ENCODE data around the gene BABAM2.
A peak's percentile ranks its signal among the peaks of the same experiment; 100 is the strongest.
"Not testable (repeated sequence)": the region's sequence is repeated elsewhere in the genome, so short reads cannot be mapped to it uniquely, and the experiment has no call there.

BABAM2 gene

DNA sequence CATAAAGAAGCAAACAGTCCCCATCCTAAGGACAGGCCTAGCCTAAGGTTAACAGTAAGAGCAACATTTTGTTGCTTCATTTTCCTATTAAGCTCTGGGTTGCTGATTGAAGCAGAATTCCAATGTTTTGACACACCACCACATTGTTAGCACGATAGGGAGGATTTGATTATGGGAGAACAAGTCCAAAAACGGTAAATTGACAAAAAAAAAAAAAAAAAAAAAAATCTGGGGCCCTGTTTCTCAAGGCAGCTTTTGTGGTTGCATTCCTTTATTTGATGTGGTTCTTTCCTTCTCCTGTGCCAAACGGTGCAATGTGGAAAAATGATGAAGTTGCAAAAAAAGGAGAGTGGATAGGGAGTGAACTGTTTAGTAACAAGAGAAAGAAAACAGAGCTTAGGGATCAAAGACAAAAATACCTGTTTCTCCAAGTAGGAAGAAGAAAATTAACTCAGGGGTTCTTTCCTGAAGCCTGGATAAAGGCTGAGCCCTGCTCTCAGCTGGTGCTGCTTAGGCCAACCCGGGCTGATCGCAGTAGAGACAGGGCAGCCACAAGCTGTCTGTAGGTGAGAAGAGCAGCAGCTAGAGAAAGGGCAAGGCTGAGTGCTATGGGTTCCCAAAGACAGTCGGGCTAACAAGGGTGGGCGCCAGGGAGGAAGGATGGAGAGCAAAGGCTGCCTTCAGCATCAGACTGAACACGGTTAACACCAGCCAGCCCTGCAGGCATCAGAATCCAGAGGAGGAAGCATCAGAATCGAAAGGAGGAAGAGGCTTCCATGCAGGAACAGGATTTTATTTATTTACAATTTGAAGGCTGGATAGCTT lies 334.3 kb downstream of the BABAM2 start:
- DNase-seq: no peak

DNA sequence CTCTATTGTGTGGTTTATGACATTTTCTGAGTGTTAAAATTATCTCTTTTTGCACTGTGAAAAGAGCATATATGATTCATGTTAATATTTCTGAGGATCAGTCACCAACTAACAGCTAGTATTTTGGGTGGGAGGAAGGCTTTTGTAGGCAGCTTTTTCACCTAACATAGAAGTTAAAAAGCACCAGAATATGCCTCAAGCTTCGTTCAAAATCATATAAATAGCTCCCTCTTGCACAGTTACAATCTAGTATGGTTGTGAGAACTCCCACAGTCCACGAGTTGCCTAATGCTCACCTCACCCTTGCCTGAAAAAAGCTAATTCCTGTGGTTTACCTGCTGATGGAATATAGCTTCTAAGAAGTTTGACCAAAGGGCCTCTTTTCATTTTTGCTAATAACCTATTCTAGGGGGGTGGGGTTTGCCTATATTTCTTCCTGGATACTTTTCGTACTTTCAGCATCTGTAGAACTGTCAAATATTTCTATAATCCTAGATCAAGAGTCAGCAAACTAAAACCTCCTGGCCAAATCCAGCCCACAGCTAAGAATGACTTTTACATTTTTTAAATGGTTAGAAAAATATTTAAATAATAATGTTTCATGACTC lies 335.0 kb downstream of the BABAM2 start:
- no peak for DNase-seq

DNA sequence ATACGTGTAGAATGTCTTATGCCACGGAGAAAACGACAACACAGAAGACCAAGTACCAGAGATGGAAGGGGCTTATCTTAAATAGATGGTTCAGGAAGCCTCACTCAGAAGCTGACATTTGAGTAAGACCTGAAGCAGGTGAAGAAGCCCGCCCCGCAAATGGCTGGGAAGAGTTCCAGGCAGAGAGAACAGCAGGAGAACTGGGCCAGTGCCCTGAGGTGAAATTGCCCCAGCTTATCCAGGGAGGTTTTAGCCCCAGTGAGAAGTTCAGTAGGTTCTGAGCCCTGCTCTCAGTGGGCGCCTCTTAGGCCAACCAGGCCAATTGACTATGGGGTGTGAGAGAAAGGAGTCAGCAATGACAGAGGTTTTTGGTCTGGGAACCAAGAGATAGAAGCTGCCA lies 336.0 kb downstream of the BABAM2 start:
- no peak for DNase-seq

- DNase-seq: no peak
These were observed 337.0 kb downstream of the BABAM2 start for GRCh38 chr2:28227498-28227897.

DNA sequence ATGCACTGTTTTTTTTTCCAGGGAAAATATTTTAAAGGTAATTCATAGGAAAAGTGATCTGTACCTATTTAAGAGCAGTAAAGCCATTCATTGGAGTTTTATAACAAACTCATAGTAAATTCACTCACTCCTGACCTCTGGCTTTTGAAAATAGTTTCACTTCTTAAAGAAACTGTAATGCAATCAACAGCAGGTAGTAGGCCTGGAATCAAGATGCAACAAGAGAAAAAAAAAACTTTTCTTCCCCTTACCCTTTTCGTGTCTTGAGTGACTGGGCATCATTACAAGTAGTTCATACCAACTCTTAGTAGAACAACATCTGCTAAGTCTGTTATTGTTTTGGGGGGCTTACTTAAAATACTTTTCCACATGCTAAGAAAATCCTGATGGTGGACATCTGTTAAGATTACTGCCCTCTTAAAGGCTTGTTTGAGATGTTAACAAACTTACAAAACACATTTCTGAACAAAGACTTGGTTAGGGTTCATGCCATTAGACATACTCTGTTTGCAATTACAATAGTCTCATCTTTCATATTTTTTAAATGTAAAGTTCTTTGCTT lies 338.0 kb downstream of the BABAM2 start:
- DNase-seq: no peak

- no peak for DNase-seq
These were observed 340.6 kb downstream of the BABAM2 start for GRCh38 chr2:28231110-28231631.

DNA sequence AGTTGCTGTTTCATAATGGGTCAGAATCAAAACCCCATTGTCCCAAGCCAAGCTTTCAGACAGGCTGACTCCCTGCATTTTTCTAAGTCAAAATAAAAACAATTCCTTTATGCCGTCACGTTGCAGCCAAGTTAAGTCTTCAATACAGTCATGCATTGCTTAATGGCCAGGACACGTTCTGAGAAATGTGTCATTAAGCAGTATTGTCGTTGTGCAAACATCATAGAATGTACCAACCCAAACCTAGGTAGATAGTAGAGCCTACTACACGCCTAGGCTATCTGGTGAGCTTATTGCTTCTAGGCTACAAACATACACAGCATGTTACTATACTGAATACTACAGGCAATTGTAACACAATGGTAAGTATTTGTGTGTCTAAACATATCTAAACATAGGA lies 341.8 kb downstream of the BABAM2 start:
- no peak for DNase-seq

DNA sequence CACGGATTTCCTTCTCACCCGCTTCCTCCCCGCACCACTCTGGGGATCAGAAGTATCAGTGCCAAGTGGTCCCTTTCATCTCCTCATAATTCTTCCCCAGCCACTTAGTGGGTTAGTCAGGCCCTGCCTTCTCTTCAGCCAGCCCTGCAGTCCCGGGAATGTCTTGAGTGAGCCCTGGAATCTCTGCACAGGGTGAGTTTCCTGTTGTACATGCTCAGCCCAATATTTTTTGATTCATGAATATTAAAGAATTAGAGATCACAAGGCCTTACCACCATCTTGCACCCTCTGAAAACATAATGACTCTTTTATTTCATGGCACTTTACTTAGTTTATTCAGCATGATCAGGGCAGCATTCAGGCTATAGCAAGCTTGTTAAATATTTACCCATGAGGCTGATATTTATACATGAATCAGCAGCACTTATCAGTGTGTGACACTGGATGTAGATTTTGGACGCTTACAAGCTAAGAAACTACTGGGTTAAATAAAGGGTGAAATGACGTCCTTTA lies 342.7 kb downstream of the BABAM2 start:
- no peak for DNase-seq

- DNase-seq: no peak
These were observed 344.3 kb downstream of the BABAM2 start for GRCh38 chr2:28234807-28235206.

DNA sequence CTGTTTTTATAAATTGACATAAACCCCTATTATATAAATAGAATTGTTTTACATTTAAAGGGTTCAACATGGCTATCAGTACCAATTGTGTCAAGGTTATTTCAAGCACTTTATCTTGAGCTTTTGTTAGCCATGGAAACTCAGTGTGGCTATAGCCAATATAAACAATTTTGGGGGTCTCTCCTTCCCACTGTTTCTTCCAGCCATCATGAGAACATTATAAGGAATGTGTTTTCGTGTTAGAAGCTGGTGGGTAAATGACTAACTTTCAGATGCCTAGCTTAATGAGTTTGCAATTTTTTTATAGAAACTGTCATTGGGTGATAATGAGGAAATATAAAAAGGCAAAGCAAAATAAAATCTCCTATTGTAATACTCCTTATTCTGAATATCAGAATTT lies 348.7 kb downstream of the BABAM2 start:
- no peak for DNase-seq

DNA sequence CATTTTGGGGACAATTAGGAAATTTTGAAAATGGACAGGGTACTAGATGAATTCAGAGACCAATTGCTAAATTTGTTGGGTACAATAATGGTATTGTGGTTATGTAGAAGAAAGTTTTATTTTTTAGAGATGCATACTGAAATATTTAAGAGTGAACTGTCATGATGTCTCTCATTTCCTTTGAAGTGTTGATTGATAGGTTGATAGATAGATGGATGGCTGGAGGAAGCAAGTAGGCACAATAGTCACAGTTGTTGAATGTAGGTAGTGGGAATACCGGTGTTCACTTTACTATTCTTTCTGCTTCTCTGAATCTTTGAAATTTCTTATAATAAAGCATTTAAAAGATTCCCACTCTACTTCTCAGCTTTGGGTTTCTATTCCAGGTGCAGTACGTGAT lies 350.4 kb downstream of the BABAM2 start:
- DNase-seq: no peak

- DNase-seq: no peak
These were observed 356.8 kb downstream of the BABAM2 start for GRCh38 chr2:28247290-28247689.

GRCh38 chr2:28247734-28248133 lies 357.2 kb downstream of the BABAM2 start:
- no peak for DNase-seq

DNA sequence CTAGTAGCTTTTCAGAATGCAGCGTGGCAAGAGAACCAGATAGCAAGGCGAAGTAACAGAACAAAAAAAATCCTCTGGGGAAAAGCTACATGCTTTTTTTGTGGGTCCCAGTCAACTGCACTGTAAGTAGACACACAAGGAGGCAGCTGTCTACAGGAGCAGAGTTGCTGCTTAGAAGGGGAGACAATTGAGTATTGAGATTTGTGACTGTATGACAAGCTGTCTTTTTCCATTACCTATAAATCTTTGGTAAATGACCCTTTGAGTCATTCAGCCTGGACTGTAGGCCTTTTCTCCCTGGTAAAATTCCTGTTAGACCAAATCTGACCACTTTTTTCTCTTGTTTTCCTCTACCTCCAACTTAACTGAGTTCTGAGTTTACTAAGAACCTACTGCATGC lies 358.0 kb downstream of the BABAM2 start:
- DNase-seq: no peak

- no peak for DNase-seq
These were observed 359.5 kb downstream of the BABAM2 start for GRCh38 chr2:28250006-28250405.

DNA sequence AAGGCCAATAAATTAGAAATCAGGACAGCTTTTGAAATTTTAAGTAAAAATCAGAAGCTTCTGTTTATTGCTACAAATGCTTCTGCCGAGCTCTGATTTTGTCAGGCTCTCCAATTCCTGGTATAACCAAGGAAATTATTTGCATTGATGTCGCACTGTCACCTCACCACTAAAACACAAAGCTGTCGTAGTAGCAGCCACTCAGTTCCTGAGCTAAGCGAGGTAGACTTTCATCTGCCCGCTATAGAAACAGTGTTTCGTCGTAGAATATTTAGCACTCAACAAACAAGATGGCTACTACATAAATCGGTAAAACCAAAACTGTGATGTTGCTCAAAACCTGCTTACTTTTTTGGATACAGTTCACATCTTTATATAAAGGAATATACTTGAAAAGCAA lies 360.8 kb downstream of the BABAM2 start:
- DNase-seq: peak; percentile 48

DNA sequence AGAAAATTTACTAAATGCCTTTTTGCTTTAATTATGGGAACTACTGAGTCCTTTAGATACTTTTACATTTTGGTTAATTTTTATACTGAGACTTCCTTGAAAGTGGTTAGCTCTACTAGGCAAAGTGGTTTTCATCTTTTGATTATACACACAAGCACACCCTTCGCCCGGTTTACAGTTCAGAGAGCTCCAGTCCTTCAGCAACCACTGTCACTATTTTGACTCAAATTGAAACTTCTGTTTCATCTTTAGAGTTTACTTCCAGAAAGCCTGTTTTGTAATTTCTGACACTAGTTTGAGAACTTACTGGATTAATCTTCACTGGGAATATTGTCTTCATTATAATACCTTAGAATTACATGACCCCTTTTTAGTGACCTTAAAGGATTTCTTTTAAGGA lies 361.8 kb downstream of the BABAM2 start:
- peak; percentile 18 for DNase-seq

DNA sequence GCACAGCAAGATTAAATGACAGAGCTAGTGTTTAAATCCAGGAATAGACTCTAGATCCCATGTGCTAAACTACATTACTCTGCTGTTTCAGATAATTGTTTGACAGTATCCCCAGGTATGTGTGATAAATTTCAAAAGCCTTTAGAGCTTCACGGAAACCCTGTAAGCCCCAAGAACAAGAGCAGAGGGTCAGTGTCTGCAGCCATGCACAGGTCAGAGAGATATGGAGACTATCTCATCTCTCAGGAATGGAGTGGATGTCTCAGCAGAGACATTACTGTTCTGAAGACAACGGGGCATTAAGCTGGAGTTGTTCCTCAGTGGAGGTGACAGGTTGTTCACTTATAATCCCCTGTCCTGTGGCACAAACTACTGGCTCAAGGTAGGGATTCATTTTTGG lies 363.0 kb downstream of the BABAM2 start:
- DNase-seq: no peak

DNA sequence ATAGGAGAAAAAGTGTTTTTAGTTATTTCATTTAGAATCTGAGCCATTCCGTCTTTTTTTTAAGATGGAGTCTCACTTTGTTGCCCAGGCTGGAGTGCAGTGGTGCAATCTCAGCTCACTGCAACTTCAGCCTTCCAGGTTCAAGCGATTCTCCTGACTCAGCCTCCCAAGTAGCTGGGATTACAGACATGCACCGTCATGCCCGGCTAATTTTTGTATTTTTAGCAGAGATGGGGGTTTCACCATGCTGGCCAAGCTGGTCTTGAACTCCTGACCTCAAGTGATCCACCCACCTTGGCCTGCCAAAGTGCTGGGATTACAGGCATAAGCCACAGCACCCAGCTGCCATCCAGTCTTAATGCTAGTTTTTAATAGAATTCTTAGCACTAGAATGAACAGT lies 364.7 kb downstream of the BABAM2 start:
- not testable (repeated sequence) for DNase-seq

DNA sequence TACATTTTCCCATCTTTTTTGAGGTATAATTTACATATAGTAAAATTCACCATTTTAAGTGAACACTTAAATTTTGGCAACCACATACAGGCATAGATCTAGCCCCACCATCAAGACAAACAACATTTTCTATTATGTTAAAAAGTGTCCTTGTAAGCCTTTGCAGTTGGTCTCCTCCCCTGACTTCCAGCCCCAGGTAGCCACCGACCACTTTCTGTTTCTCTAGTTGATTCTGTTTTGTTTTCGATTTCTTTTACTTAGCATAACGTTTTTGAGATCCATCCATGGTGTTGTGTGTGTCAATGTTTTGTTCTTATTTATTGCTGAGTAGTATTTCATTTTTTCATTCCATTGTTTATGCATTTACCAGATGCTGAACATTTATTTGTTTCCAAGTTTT lies 366.7 kb downstream of the BABAM2 start:
- DNase-seq: no peak

DNA sequence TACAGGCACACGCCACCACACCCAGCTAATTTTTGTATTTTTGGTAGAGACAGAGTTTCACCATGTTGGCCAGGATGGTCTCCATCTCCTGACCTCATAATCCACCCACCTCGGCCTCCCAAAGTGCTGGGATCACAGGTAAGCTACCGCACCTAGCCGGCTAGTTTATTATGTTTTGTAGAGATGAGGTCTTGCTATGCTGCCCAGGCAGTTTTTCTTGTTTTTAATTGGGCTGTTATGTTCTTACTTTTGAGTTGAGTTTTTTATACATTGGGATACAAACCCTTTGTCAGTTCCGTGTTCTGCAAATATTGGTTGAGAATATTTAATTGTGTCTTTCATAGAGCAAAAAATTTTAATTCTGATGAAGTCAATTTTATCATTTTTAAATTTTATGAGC lies 368.7 kb downstream of the BABAM2 start:
- not testable (repeated sequence) for DNase-seq

GRCh38 chr2:28263690-28264089 lies 373.2 kb downstream of the BABAM2 start:
- no peak for DNase-seq

DNA sequence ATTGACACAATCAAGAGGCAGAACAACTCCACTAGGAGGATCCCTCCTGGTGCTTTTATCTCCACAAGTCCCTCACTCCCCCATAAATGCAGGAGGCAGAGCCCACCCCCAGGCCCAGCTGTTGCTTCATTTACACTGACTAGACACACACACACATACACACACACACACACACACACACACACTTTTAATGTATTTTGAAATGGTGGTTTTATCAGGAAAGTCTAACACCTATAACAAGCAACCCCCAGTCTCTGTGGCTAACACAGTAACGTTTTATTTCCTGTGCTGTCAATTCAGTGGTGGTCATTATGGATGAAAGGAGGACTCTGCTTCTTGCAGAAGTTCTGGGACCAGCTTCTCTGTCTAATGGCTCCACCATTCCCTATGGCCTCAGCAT lies 376.8 kb downstream of the BABAM2 start:
- peak; percentile 19 for DNase-seq

- no peak for DNase-seq
These were observed 377.9 kb downstream of the BABAM2 start for GRCh38 chr2:28268386-28268785.
